ENCODE results near the gene HS3ST3A1.

HS3ST3A1 gene

GRCh38 chr17:13568582-13569397 lies 32.9 kb downstream of the HS3ST3A1 start:
- DNase-seq (ENCODE audit: insufficient read length, low spot score) = no peak
- TF ChIP-seq, protein P1, sequence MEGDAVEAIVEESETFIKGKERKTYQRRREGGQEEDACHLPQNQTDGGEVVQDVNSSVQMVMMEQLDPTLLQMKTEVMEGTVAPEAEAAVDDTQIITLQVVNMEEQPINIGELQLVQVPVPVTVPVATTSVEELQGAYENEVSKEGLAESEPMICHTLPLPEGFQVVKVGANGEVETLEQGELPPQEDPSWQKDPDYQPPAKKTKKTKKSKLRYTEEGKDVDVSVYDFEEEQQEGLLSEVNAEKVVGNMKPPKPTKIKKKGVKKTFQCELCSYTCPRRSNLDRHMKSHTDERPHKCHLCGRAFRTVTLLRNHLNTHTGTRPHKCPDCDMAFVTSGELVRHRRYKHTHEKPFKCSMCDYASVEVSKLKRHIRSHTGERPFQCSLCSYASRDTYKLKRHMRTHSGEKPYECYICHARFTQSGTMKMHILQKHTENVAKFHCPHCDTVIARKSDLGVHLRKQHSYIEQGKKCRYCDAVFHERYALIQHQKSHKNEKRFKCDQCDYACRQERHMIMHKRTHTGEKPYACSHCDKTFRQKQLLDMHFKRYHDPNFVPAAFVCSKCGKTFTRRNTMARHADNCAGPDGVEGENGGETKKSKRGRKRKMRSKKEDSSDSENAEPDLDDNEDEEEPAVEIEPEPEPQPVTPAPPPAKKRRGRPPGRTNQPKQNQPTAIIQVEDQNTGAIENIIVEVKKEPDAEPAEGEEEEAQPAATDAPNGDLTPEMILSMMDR (IDR thresholded peaks at IDR 0.05; ENCODE audit: insufficient read depth, missing control alignments) = no peak
- FAIRE-seq = no peak

- no peak for DNase-seq (ENCODE audit: insufficient read length, low spot score)
- TF ChIP-seq, protein P1 (IDR thresholded peaks at IDR 0.05; ENCODE audit: insufficient read depth, missing control alignments) = no peak
- FAIRE-seq = no peak
Observed at GRCh38 chr17:13563866-13564265, 37.9 kb downstream of the HS3ST3A1 start.

GRCh38 chr17:13562271-13562800 lies 39.4 kb downstream of the HS3ST3A1 start:
- FAIRE-seq (no peak), DNase-seq (ENCODE audit: insufficient read length, low spot score) (no peak)
- TF ChIP-seq, protein P1 (IDR thresholded peaks at IDR 0.05; ENCODE audit: insufficient read depth, missing control alignments) = no peak

DNA sequence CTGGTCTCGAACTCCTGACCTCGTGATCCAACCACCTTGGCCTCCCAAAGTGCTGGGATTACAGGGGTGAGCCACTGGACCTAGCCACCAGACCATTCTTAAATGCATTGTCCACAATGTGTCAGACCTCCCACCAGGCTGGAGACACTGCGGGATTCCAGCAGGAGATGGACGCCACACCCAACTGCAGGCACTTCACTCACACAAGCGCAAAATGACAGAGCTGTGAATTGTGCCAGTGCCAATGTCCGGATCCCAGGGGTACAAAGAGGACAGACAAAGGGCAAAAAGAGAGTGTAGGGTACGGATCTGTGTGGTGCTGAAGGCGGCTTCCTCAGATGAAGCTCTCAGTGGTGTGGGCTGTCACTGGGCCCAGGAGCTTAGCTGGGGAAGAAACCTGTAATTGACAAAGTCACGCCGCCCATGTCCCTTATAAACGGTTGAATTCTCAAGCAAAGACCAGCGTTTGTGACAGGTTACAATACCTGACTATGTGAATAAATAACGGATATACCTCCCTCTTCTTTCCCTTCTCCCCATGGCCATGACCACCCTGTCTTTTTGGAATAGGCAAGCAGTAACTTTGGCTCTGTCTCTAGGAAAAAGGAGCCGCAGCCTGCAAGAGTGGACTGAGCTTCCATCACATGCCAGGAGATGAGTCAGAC lies 40.0 kb downstream of the HS3ST3A1 start:
- no peak for FAIRE-seq
- no peak for DNase-seq (ENCODE audit: insufficient read length, low spot score)
- TF ChIP-seq, protein P1 (IDR thresholded peaks at IDR 0.05; ENCODE audit: insufficient read depth, missing control alignments) = no peak

DNA sequence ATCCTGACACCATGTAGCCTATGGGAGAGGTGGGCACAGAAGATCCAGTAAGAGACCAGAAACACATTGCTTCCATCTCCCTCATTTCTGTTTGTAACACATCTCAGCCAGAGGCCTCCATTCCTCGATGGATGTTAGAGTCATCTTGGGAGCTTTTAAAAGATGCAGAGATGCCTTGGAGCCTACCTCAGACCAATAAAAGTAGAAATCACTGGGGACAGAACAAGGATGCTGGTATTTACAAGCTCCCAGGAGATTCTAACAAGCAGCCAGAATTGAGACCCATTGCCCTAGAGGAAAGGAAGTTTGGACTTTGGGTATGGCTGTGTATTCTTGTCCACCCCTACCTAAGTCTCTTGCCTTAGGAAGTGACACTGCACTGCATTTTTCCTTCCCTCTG lies 40.8 kb downstream of the HS3ST3A1 start:
- FAIRE-seq (no peak), DNase-seq (ENCODE audit: insufficient read length, low spot score) (no peak)
- TF ChIP-seq, protein P1 (IDR thresholded peaks at IDR 0.05; ENCODE audit: insufficient read depth, missing control alignments) = no peak

DNA sequence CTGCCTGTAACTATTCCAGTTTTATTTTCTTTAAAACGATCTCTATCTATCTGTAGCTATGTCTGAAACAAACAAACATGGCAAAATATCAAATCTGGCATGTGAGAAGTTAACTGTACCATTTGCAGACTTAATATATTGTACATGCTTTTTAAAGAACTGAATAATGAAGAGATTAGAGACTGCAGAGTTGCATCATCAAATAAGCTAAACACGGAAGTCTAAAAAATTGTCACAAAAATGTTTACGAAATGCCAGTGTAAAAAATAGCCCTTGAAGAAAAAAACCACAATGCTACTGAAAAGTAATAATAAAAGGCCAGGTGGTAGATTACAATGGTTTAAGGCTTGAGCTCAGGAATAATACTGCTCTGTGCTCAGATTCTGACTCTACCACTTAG lies 43.1 kb downstream of the HS3ST3A1 start:
- TF ChIP-seq, protein P1 (IDR thresholded peaks at IDR 0.05; ENCODE audit: insufficient read depth, missing control alignments) = no peak
- DNase-seq (ENCODE audit: insufficient read length, low spot score) (no peak), FAIRE-seq (no peak)

All from D721Med (cell line).